HTR-8/SVneo (cell line): Measurements from ENCODE around the gene ZNF543.

Experiments used
- DNase-seq: peaks from one replicate; pipeline ENCODE4 v3.0.0; 2011; ENCODE audit warnings: low spot score, mixed read lengths; ENCODE audit not compliant: insufficient read length
- FAIRE-seq: peaks from 2 replicates; lab custom pipeline; 2011; peaks lifted over from hg19 to GRCh38; lab: Jason Lieb, UNC

ZNF543 gene

GRCh38 chr19:57376151-57376550, 55.9 kb downstream of the ZNF543 start:
- no peak for DNase-seq
- FAIRE-seq = no peak

DNA sequence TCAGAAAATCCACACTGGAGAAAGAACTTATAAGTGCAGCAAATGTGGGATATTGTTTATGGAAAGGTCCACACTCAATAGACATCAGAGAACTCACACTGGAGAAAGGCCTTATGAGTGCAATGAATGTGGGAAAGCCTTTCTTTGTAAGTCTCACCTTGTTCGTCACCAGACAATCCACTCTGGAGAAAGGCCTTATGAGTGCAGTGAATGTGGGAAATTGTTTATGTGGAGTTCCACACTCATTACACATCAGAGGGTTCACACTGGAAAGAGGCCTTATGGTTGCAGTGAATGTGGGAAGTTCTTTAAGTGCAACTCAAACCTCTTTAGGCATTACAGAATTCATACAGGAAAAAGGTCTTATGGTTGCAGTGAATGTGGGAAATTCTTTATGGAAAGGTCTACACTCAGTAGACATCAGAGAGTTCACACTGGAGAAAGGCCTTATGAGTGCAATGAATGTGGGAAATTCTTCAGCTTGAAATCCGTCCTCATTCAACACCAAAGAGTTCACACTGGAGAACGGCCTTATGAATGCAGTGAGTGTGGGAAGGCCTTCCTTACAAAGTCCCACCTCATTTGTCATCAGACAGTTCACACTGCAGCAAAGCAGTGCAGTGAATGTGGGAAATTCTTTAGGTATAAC, 57.4 kb downstream of the ZNF543 start:
- FAIRE-seq = no peak

More for the DNA sequence above, 57.4 kb downstream of the ZNF543 start:
- no peak for DNase-seq
